IPS-15b (cell line): Measurements from ENCODE around the gene TSSK3.

Experiments
- H3K27me3 ChIP-seq: one replicate; pipeline ENCODE4 v1.6.1; 2013; ENCODE audit warnings: low read length; ENCODE audit not compliant: control insufficient read depth, insufficient read depth
- H3K36me3 ChIP-seq: one replicate; pipeline ENCODE4 v1.6.1; 2013; ENCODE audit warnings: low read length; ENCODE audit not compliant: control insufficient read depth, insufficient read depth
- H3K4me1 ChIP-seq: one replicate; pipeline ENCODE4 v1.6.1; 2013; ENCODE audit warnings: mild to moderate bottlenecking, low read length; ENCODE audit not compliant: control insufficient read depth, insufficient read depth
- H3K4me3 ChIP-seq: one replicate; pipeline ENCODE4 v1.5.1; 2013; ENCODE audit warnings: low read depth, low read length
- H3K9ac ChIP-seq: one replicate; pipeline ENCODE4 v1.6.1; 2013; ENCODE audit warnings: low read depth, mild to moderate bottlenecking, low read length
- H3K9me3 ChIP-seq: one replicate; pipeline ENCODE4 v1.6.1; 2013; ENCODE audit warnings: mild to moderate bottlenecking, low read length; ENCODE audit not compliant: control insufficient read depth, insufficient read depth

Gene TSSK3

GRCh38 chr1:32341971-32342370 is 20.4 kb upstream of the TSSK3 start:
- Histone ChIP-seq H3K4me1 (peaks cover 8% of the 10 kb centered on the region), H3K4me3 (no peak overlapping the region), H3K27me3 (peaks cover 5% of the 10 kb centered on the region), H3K36me3 (no peaks in the 10 kb centered on the region), H3K9me3 (no peaks in the 10 kb centered on the region), H3K9ac (no peak overlapping the region)

GRCh38 chr1:32342704-32343103 is 19.6 kb upstream of the TSSK3 start:
- Histone ChIP-seq H3K4me1 (peaks cover 7% of the 10 kb centered on the region), H3K36me3 (no peaks in the 10 kb centered on the region), H3K9ac (no peak overlapping the region), H3K9me3 (no peaks in the 10 kb centered on the region), H3K27me3 (peaks cover 5% of the 10 kb centered on the region), H3K4me3 (no peak overlapping the region)

DNA sequence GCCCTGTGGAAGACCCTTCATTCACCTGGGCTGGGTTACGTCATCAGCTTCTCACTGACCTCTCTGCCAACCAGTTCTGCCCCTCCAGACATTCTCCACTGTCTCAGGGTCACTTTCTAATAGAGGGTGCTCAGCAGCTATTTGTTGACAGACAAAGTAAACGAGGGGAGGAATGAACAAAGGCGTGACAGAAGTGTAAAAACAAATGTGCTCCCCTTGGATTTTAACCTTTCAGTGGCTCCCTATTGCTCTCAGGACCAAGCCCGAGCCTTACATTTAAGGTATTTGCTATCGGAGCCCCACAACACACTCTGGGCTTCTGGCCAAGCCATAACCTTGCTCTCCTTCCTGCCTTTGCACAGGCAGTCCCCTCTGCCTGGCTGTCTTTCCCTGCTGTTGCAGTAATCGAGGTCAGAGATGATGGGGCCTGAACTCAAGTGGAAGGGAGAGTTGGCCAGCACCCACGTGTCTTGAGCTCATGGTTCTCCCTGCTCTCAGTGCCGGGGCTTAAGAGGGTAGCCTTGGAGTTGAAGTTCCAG is 17.0 kb upstream of the TSSK3 start:
- H3K9ac ChIP-seq, result no peak overlapping the region
- H3K4me3 ChIP-seq, result no peak overlapping the region
- peaks cover under 1% of the 10 kb centered on the region for H3K9me3 ChIP-seq
- H3K27me3 ChIP-seq, result peaks cover 16% of the 10 kb centered on the region
- no peaks in the 10 kb centered on the region for H3K36me3 ChIP-seq
- H3K4me1 ChIP-seq, result peaks cover 2% of the 10 kb centered on the region

GRCh38 chr1:32346532-32347157 is 15.7 kb upstream of the TSSK3 start:
- Histone ChIP-seq H3K9ac (no peak overlapping the region), H3K27me3 (peaks cover 20% of the 10 kb centered on the region), H3K4me1 (no peaks in the 10 kb centered on the region), H3K4me3 (no peak overlapping the region), H3K36me3 (no peaks in the 10 kb centered on the region), H3K9me3 (peaks cover 5% of the 10 kb centered on the region)

DNA sequence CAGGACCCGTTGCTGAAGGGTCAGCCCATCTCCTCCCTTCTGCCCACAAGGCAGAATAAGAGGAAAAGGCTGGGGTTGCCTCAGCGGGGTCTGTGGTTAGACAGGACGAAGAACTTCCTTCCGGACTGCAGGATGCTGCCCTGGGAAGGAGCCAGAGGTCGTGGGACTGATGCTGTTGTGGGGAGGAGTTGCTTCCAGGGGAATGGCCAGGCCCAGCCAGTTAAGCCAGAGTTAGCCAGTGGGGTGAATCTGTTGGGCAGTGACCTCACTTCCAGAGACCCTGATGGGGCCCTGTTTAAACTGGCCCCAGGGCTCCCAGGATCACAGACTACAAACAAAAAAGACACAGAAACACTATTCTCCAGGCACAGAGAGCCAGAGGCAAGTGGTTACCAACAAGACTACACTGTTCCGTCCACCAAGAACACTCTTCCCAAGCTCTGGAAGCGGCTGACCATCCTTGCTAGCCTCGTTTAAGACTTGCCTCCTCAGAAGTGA is 13.1 kb upstream of the TSSK3 start:
- Histone ChIP-seq H3K4me3 (no peak overlapping the region), H3K9ac (no peak overlapping the region), H3K4me1 (peaks cover 8% of the 10 kb centered on the region), H3K27me3 (peaks cover 20% of the 10 kb centered on the region), H3K36me3 (no peaks in the 10 kb centered on the region), H3K9me3 (peaks cover 5% of the 10 kb centered on the region)

DNA sequence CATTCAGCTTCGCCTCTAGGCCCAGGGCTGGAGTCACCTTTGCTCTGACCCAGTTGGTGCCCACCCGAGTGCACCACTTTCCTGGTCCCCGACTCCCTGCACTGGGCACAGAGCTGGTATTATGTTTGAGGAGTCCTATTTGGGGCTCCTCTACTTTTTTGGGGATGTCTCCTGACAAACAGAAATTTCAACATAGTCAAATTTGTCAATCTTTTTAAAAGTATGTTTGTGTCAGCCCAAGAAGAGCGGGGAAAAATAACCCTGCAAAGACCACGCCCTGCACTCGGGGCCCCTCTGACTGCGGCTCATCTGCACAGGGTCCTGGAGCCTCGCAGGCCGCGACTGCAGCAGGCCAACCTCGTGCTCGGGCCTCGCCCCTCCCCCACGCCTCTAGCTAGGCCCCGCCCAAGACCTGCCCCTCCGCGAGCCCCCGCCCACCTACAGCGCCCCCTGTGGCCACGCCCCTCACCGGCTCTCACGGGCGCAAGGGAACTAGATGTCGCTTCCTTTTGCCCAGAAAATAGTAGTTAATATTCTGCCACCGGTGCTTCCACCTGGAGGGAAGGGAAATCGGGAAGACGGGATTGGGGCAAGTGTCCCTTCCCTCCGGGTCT is 11.4 kb upstream of the TSSK3 start:
- Histone ChIP-seq H3K4me3 (peak overlapping the region; percentile 79), H3K36me3 (no peaks in the 10 kb centered on the region), H3K9ac (peak overlapping the region; percentile 65), H3K4me1 (peaks cover 8% of the 10 kb centered on the region), H3K27me3 (peaks cover 15% of the 10 kb centered on the region), H3K9me3 (peaks cover 5% of the 10 kb centered on the region)

GRCh38 chr1:32351399-32352238 is 10.7 kb upstream of the TSSK3 start:
- peaks cover 8% of the 10 kb centered on the region for H3K4me1 ChIP-seq
- H3K36me3 ChIP-seq, result no peaks in the 10 kb centered on the region
- peak overlapping the region; percentile 73 for H3K9ac ChIP-seq
- H3K27me3 ChIP-seq, result peaks cover 15% of the 10 kb centered on the region
- peaks cover 5% of the 10 kb centered on the region for H3K9me3 ChIP-seq
- H3K4me3 ChIP-seq, result peak overlapping the region; percentile 79

GRCh38 chr1:32352239-32352745 is 10.0 kb upstream of the TSSK3 start:
- peaks cover 5% of the 10 kb centered on the region for H3K9me3 ChIP-seq
- no peaks in the 10 kb centered on the region for H3K36me3 ChIP-seq
- H3K4me1 ChIP-seq, result peaks cover 8% of the 10 kb centered on the region
- H3K27me3 ChIP-seq, result peaks cover 15% of the 10 kb centered on the region
- peak overlapping the region; percentile 70 for H3K4me3 ChIP-seq
- peak overlapping the region; percentile 73 for H3K9ac ChIP-seq

GRCh38 chr1:32352831-32353383 is 9.4 kb upstream of the TSSK3 start:
- Histone ChIP-seq H3K27me3 (peaks cover 15% of the 10 kb centered on the region), H3K4me1 (peaks cover 8% of the 10 kb centered on the region), H3K9ac (no peak overlapping the region), H3K4me3 (no peak overlapping the region), H3K36me3 (no peaks in the 10 kb centered on the region), H3K9me3 (peaks cover 5% of the 10 kb centered on the region)

DNA sequence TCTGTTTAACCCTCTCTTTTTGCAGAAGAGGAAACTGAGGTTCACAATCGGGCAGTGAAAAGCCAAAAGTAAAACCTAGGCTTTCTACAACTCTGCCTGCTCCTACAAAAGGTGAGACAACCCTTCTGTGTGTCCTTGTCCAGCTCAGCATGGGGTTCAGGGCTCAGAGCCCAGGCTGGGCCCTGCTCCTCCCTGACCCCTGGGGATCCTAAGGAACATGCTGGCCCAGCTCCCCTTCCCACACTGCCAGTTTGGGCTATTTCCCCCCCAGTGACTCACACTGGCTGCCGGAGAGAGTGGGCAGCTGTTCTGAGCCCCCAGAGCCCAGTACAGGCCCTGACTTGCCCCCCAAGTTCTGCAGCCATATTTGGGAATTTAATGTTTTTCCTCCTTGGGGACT is 8.9 kb upstream of the TSSK3 start:
- H3K4me3 ChIP-seq, result no peak overlapping the region
- peak overlapping the region; percentile 32 for H3K9ac ChIP-seq
- H3K9me3 ChIP-seq, result peaks cover 5% of the 10 kb centered on the region
- peaks cover 8% of the 10 kb centered on the region for H3K4me1 ChIP-seq
- H3K36me3 ChIP-seq, result no peaks in the 10 kb centered on the region
- peaks cover 20% of the 10 kb centered on the region for H3K27me3 ChIP-seq

GRCh38 chr1:32353886-32354570 is 8.3 kb upstream of the TSSK3 start:
- Histone ChIP-seq H3K27me3 (peaks cover 22% of the 10 kb centered on the region), H3K9ac (peak overlapping the region; percentile 32), H3K4me3 (no peak overlapping the region), H3K9me3 (peaks cover 5% of the 10 kb centered on the region), H3K36me3 (no peaks in the 10 kb centered on the region), H3K4me1 (peaks cover 8% of the 10 kb centered on the region)
